NOMO-1 treated with DMSO at 0.1 percent for 48 hours (cell line): ENCODE measurements around the gene WDR33.
A peak's percentile ranks its signal among the peaks of the same experiment; 100 is the strongest.

Experiments used
- DNase-seq: peaks from one replicate; lab custom pipeline; 2025; ENCODE audit not compliant: unreplicated experiment; lab: John Stamatoyannopoulos, UW

WDR33 gene

DNA sequence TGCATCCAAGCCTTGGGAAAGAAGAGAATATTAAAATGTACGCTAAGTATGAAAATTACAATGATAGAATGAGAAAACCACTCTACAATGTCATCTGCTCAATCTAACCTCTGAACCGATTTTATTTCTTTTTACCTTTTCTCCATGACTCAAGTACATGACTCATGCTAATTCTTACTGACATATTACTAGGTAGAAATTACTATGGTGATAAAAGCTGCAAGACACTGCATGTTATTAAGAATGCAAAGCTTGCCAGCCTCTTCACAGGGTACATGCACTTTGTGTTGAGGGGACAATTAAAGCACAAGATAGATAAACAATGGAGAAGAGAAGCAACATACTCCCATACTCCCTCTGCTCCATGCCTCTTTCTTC is 89.0 kb downstream of the WDR33 start:
- no peak for DNase-seq

- no peak for DNase-seq
Measured at GRCh38 chr2:127721311-127721977, 89.5 kb downstream of the WDR33 start.

- no peak for DNase-seq
Measured at GRCh38 chr2:127719301-127720218, 91.4 kb downstream of the WDR33 start.

- DNase-seq: no peak
Measured at GRCh38 chr2:127718271-127718670, 92.7 kb downstream of the WDR33 start.

DNA sequence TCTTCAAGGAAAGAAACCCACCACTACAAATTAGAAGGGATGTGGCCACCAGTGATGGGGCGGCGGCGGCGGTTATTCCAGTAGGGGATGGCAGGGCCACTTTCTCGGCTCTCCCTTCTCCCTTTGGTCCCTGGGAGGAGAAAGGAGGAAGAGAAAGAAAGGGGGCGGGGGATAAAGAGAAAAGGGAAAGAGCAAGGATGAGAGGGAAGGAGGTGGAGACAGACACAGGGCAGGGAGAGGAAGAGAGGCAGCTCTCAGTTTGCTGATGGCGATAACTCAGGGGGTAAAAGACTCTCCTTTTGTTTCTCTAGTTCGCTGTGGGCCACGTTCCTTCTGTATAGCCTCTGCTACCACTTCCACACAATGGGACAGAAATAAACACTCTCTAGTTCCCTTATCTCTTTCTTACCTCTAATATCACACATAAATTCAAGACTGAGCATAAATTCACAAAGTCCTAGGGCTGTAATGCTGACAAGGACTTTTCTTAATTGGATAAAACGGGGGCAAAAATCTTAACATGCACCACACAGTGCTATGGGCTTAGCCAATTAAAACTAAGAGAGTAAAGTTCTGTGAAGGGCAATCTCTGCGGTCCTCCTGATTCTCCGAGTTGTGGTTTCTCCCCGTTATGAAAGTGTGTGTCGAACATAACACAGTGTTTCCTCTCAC is 95.1 kb downstream of the WDR33 start:
- DNase-seq: no peak

GRCh38 chr2:127713562-127713961 is 97.4 kb downstream of the WDR33 start:
- no peak for DNase-seq

- peak; percentile 12 for DNase-seq
Measured at GRCh38 chr2:127712999-127713398, 98.0 kb downstream of the WDR33 start.

DNA sequence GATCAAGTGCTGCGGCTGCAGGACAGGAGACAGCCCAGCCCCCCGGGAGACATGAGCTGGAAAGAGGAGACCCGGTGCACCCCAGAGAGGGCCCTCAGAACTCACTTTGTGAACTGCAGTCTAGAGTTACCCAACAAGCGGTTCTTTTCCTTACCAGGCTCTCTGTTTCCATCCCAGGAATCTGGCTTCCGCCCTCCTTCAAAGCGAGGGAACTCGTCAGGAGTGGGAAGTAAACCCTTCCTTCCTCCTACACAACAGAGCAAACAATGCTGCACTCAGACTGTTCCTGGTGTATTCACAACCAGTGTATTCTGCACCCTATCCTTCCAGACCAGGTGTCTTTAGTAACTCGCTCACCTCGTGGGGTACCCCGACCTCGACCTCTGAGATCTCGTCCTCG is 101.6 kb downstream of the WDR33 start:
- no peak for DNase-seq

DNA sequence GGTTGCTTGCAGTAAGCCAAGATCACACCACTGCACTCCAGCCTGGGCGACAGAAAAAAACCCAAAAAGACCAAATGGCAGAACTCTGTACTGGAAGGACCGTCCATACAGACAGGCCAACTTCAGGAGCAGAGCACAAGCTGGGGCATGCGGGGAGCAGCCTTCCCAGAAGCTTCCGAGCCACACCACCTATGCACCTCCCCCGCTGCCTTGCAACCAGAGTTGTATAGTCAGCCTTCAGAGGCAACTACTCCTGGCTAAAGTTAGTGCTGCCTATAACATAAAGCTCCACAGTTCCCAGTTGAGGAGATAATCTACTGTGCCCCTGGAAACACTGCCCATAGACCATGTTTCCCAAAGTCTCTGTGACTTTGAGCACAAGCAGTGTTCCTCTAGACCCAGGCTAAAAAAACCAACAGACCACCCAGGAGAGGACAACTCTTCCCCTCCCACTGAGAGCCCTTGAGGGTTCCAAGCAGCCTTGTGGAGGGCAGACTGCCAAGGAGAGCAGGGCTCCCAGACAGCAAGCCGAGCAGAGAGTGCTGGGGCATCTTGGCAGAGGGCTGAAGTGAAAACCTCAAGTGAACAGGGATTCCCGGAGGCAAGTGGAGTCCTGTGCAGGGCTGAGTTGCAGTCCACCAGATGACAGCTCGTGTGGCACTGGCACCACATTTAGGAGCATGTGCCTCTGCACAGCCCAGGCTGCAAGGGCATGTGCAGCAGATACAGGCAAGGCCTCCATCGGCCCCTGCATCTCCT is 102.9 kb downstream of the WDR33 start:
- no peak for DNase-seq

GRCh38 chr2:127706215-127706990 is 104.6 kb downstream of the WDR33 start:
- no peak for DNase-seq

GRCh38 chr2:127705391-127706065 is 105.4 kb downstream of the WDR33 start:
- DNase-seq: peak; percentile 17

DNA sequence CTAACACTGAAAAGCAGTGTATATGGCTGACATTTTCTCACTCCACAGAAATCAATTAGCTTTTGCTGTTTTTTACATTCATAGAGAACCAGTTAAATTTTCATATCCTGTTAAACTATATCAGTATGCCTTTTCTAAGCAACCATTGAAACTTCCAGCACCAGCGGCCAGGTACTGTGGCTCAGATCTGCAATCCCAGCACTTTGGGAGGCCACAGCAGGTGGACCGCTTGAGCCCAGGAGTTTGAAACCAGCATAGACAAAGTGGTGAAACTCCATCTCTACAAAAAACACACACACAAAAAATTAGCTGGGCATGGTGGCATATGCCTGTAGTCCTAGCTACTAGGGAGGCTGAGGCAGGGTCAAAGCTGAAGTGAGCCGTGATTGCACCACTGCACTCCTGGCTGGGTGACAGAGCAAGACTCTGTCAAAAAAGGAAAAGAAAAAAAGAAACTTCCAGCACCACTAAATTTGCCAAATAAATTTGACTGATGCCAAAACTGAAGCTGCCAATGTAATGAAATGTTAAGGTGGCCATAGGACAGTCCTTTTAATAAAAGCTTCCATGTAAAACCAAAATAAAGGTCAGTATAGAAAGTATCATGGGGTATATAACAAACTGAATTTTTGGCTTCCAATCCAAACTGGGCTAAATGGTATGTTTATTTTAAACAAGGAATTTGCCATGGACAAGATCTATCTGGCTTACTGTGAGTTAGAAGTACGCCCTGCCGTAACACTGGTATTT is 106.2 kb downstream of the WDR33 start:
- DNase-seq: no peak

GRCh38 chr2:127703282-127703681 is 107.7 kb downstream of the WDR33 start:
- DNase-seq: no peak

GRCh38 chr2:127702395-127703009 is 108.5 kb downstream of the WDR33 start:
- no peak for DNase-seq

- DNase-seq: peak; percentile 82
Measured at GRCh38 chr2:127701651-127702394, 109.1 kb downstream of the WDR33 start.

DNA sequence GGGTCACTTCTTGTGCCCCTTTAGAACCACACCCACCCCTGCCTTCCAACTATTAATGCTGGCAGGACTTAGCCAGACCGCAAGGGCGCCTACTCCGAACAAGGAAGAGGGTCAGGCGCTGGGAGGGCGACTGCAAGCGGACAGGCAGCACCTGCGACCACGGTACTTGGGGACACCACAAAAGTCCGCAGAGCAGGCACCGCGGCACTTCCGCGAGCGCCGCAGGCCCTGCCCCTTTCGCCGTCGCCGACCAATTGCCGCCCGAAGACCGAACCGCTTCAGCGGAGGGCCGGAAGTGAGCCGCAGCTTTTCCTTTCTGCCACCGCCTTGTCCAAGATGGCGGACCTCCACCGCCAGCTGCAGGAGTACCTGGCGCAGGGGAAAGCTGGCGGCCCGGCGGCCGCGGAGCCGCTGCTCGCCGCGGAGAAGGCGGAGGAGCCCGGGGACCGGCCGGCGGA is 109.7 kb downstream of the WDR33 start, which contains the start of gene SFT2D3:
SFT2D3 (plus strand) TSS at position 305 of the 458 bp plus-strand sequence; CDS start at position 337, 32 bp downstream.
- peak; percentile 91 for DNase-seq

DNA sequence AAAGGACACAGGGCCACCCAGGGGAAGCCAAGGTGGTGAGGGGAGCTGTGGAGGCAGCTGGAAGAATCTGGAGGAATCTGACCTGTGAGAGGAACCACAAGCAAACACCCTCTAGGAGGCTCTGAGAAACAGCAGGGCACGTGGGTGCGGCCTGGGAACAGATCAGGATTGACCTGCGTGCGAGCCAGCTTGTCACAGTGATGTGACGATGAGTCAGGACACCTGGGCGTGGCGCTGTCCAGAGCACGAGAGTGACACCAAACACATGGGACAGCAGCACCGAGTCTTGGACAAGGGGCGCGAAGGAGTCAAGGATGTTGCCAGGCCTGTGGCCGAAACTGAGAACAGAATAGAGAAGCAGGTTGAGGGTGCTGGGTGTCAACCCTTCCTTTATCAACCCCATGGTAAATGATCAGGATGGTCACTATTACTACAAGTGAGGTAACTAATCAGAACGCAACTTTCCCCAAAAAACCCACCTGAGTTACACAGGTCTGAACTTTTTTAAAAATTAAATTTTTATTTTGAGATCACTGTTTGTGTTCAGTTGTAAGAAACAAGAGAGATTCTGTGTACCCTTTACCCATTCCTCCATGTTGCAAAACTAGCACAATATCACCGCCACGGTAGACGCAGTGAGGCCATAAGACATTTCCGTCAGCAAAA is 110.3 kb downstream of the WDR33 start:
- peak; percentile 94 for DNase-seq
